HCT116 (cell line): ENCODE measurements around the gene MINDY4B. TPM values are rescaled to one million over a fixed set of nuclear protein-coding genes. Genes with fewer than 3 reads are reported as not detected.

Source experiments
- ATAC-seq: fragments of 200-7000 bp; cut with Tn5 transposase; 2 replicates; pipeline ENCODE4 v1.9.1; 2020; ENCODE audit warnings: mild to moderate bottlenecking, moderate library complexity
- BruUV-seq: library from RNA; stranded (reverse); fragments of 400-500 nt; replicated peaks from 2 replicates; lab custom pipeline; 2021; lab: Mats Ljungman, UMichigan
- CTCF ChIA-PET: fragments of 300-600 bp; sonication (Branson Sonifier 250); formaldehyde crosslinking; loops from one replicate; lab custom pipeline; 2021; ENCODE audit warnings: antibody characterized with exemption; lab: Charles Lee
- POLR2A ChIA-PET: fragments of 300-600, 350-600 bp; sonication (Branson Sonifier 250); formaldehyde crosslinking; loops from one replicate; lab custom pipeline; 2021; ENCODE audit warnings: antibody characterized with exemption; lab: Charles Lee
- RAD21 ChIA-PET, 2 experiments: fragments of 300-600 bp; sonication (Branson Sonifier 250); formaldehyde crosslinking; loops; one replicate each; lab custom pipeline; 2023; ENCODE audit warnings: low total read pairs in 2 of 2; ENCODE audit not compliant: uncharacterized antibody in 2 of 2, unreplicated experiment in 2 of 2, low non-redundant PET in 1 of 2; lab: Charles Lee
- DNase-seq: peaks from one replicate; pipeline ENCODE4 v3.0.0-alpha.2; 2010; ENCODE audit warnings: low read depth, low spot score
- H2AFZ ChIP-seq: fragments of 200-600 bp; shearing (Covaris generic), sonication (generic); 2 replicates; pipeline ENCODE4 v1.6.1; 2017; ENCODE audit warnings: low read depth, mixed run types, mixed read lengths, antibody characterized with exemption, low read length; ENCODE audit not compliant: poor library complexity, severe bottlenecking
- H3K27ac ChIP-seq: 2 replicates; pipeline ENCODE4 v1.5.1; 2012; ENCODE audit warnings: low read depth, low read length
- H3K27me3 ChIP-seq: fragments of 200-600 bp; sonication (generic); 2 replicates; pipeline ENCODE4 v1.6.1; 2016; ENCODE audit warnings: mixed run types, low read length, mixed read lengths; ENCODE audit not compliant: insufficient read depth
- H3K36me3 ChIP-seq, 2 experiments: fragments of 200-500 bp in 1 of 2; fragments of 200-600 bp in 1 of 2; sonication (Bioruptor generic) in 1 of 2; sonication (generic) in 1 of 2; 2 replicates each; pipeline versions ENCODE4 v1.5.1 to v1.6.1; 2014 to 2016; ENCODE audit warnings: low read length in 2 of 2, inconsistent platforms in 1 of 2, mixed read lengths in 1 of 2, mixed run types in 1 of 2; ENCODE audit not compliant: insufficient read depth in 2 of 2, control insufficient read depth in 1 of 2
- H3K4me1 ChIP-seq, 2 experiments: fragments of 200-600 bp in 1 of 2; sonication (generic) in 1 of 2; 2 replicates each; pipeline versions ENCODE4 v1.5.1 to v1.6.1; 2012 to 2017; ENCODE audit warnings: low read length in 2 of 2, inconsistent platforms in 1 of 2, mild to moderate bottlenecking in 1 of 2, mixed read lengths in 1 of 2, mixed run types in 1 of 2, moderate library complexity in 1 of 2; ENCODE audit not compliant: insufficient read depth in 2 of 2, control insufficient read depth in 1 of 2
- H3K4me2 ChIP-seq: fragments of 200-600 bp; sonication (generic); 2 replicates; pipeline ENCODE4 v1.6.1; 2017; ENCODE audit warnings: mixed run types, low read length, mixed read lengths
- H3K4me3 ChIP-seq, 2 experiments: fragments of 200-600 bp in 1 of 2; sonication (generic) in 1 of 2; replicated peaks in 1 of 2; 2 replicates each; pipeline ENCODE4 v1.5.1; 2011 to 2016; ENCODE audit warnings: low read length in 2 of 2, control low read depth in 1 of 2, low read depth in 1 of 2, mild to moderate bottlenecking in 1 of 2, mixed read lengths in 1 of 2, mixed run types in 1 of 2
- H3K79me2 ChIP-seq: fragments of 200-600 bp; sonication (generic); 2 replicates; pipeline ENCODE4 v1.6.1; 2017; ENCODE audit warnings: mild to moderate bottlenecking, mixed run types, low read length, moderate library complexity, mixed read lengths; ENCODE audit not compliant: insufficient read depth
- H3K9ac ChIP-seq: fragments of 200-600 bp; sonication (generic); 2 replicates; pipeline ENCODE4 v1.6.1; 2016; ENCODE audit warnings: low read length, mixed read lengths
- H3K9me2 ChIP-seq: fragments of 200-600 bp; sonication (generic), shearing (Covaris generic); 2 replicates; pipeline ENCODE4 v1.6.1; 2017; ENCODE audit warnings: mixed run types, mild to moderate bottlenecking, moderate library complexity; ENCODE audit not compliant: insufficient read depth
- H3K9me3 ChIP-seq, 2 experiments: fragments of 200-500 bp in 1 of 2; fragments of 200-600 bp in 1 of 2; sonication (Bioruptor generic) in 1 of 2; sonication (generic) in 1 of 2; 2 replicates each; pipeline ENCODE4 v1.6.1; 2014 to 2017; ENCODE audit warnings: low read length in 2 of 2, mixed read lengths in 2 of 2, inconsistent platforms in 1 of 2, low read depth in 1 of 2, mild to moderate bottlenecking in 1 of 2, mixed run types in 1 of 2, moderate library complexity in 1 of 2; ENCODE audit not compliant: control insufficient read depth in 1 of 2, insufficient read depth in 1 of 2
- H4K20me1 ChIP-seq: fragments of 200-600 bp; sonication (generic), shearing (Covaris generic); 2 replicates; pipeline ENCODE4 v1.6.1; 2017; ENCODE audit warnings: mixed run types, mild to moderate bottlenecking, moderate library complexity; ENCODE audit not compliant: insufficient read depth
- CEBPB ChIP-seq: IDR thresholded peaks from 2 replicates; pipeline ENCODE4 v1.6.1; 2012; ENCODE audit warnings: low read depth
- EZH2 ChIP-seq: fragments of 200-600 bp; sonication (generic); IDR thresholded peaks from 2 replicates; pipeline ENCODE4 v1.6.1; 2017; ENCODE audit warnings: antibody characterized with exemption, mixed run types
- EZH2phosphoT487 ChIP-seq: fragments of 200-600 bp; IDR thresholded peaks from 2 replicates; pipeline ENCODE4 v1.6.1; 2018; ENCODE audit warnings: antibody characterized with exemption, borderline replicate concordance
- JUND ChIP-seq: IDR thresholded peaks from 2 replicates; pipeline ENCODE4 v1.6.1; 2012
- POLR2A ChIP-seq: IDR thresholded peaks from 2 replicates; pipeline ENCODE4 v1.7.0; 2011; ENCODE audit warnings: borderline replicate concordance; ENCODE audit not compliant: insufficient read depth, insufficient read length; ENCODE audit errors: extremely low read depth
- POLR2AphosphoS5 ChIP-seq: IDR thresholded peaks from 2 replicates; pipeline ENCODE4 v1.6.1; 2011; ENCODE audit warnings: mild to moderate bottlenecking, low read depth, low read length, moderate library complexity
- RAD21 ChIP-seq: IDR thresholded peaks from 2 replicates; pipeline ENCODE4 v1.6.1; 2012; ENCODE audit warnings: low read depth, mild to moderate bottlenecking
- SP1 ChIP-seq: IDR thresholded peaks from 2 replicates; pipeline ENCODE4 v1.6.1; 2012; ENCODE audit warnings: low read depth
- SRF ChIP-seq: IDR thresholded peaks from 2 replicates; pipeline ENCODE4 v1.6.1; 2012; ENCODE audit warnings: low read depth
- YY1 ChIP-seq: IDR thresholded peaks from 2 replicates; pipeline ENCODE4 v1.6.1; 2011; ENCODE audit warnings: low read length, low read depth, moderate library complexity, mild to moderate bottlenecking; ENCODE audit not compliant: insufficient replicate concordance; ENCODE audit errors: extremely low read depth
- ZFX ChIP-seq: fragments of 450-650 bp; IDR thresholded peaks from 2 replicates; pipeline ENCODE4 v1.6.1; 2017
- ZNF274 ChIP-seq: fragments of 200-500 bp; sonication (Bioruptor generic); IDR thresholded peaks from 2 replicates; pipeline ENCODE4 v1.6.1; 2014; ENCODE audit warnings: mild to moderate bottlenecking, low read depth, low read length, inconsistent platforms
- intact Hi-C: fragments of 100-400 bp; cut with micrococcal nuclease; formaldehyde crosslinking; loops from 2 replicates; pipeline ENCODE4 v1.10.0; 2022
- total RNA-seq: library from RNA; stranded (reverse); gene quantifications from one replicate; pipeline ENCODE4 v1.2.1, GENCODE V29; 2021; ENCODE audit not compliant: unreplicated experiment
- TF ChIP-seq, protein P1 (sequence below), 3 experiments: fragments of 200-600 bp in 1 of 3; sonication (generic) in 1 of 3; IDR thresholded peaks in 2 of 3; conservative IDR thresholded peaks in 1 of 3; 2 replicates each; pipeline ENCODE4 v1.5.1; 2012 to 2017; ENCODE audit warnings: low read depth in 2 of 3, low read length in 2 of 3, antibody characterized with exemption in 1 of 3, borderline replicate concordance in 1 of 3, control low read depth in 1 of 3, mild to moderate bottlenecking in 1 of 3, mixed read lengths in 1 of 3, mixed run types in 1 of 3, moderate library complexity in 1 of 3; ENCODE audit not compliant: insufficient read depth in 1 of 3

Gene MINDY4B
- total RNA-seq, 1 experiment from 2014 or later, result not detected

DNA sequence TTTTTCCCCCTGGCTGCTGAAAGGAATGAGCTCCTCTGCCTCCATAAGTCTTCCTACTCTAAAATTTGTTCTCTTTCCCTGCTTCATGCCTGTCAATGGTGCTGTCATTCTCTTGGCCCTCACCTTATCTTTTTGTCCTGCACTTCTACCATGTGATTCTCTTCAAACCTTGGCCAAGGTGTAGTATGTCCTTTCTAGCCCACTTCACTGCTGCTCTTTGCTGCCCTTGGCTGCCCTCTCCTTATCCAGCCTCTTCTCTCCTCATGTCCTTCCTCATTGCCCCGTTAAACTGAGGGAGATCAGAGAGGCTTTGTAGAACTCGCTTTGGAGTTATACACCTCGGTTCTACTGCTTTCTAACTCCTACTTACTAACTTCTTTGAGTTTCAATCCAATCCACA is 19.7 kb downstream of the MINDY4B start:
- H3K36me3 ChIP-seq, result no peaks in the 10 kb centered on the region
- no peak overlapping the region for H3K9ac ChIP-seq
- H3K27ac ChIP-seq, result no peak overlapping the region
- H3K4me1 ChIP-seq, result no peaks in the 10 kb centered on the region
- ChIA-PET RAD21 (no interaction called here), POLR2A (no interaction called here), CTCF (no interaction called here)
- ATAC-seq, result no peak
- intact Hi-C loops, result no loop called here
- no peaks in the 10 kb centered on the region for H3K79me2 ChIP-seq
- H3K27me3 ChIP-seq, result peaks cover 7% of the 10 kb centered on the region; the same call in 1 of the 2 replicates
- BruUV-seq, result no TSS peak
- H3K9me2 ChIP-seq, result no peaks in the 10 kb centered on the region
- H2AFZ ChIP-seq, result no peak overlapping the region
- TF ChIP-seq YY1 (no peak), EZH2 (no peak), CEBPB (no peak), SRF (no peak), EZH2phosphoT487 (no peak), POLR2AphosphoS5 (no peak), ZFX (no peak), POLR2A (no peak), RAD21 (no peak), JUND (no peak), ZNF274 (no peak), SP1 (no peak)
- TF ChIP-seq, protein P1, sequence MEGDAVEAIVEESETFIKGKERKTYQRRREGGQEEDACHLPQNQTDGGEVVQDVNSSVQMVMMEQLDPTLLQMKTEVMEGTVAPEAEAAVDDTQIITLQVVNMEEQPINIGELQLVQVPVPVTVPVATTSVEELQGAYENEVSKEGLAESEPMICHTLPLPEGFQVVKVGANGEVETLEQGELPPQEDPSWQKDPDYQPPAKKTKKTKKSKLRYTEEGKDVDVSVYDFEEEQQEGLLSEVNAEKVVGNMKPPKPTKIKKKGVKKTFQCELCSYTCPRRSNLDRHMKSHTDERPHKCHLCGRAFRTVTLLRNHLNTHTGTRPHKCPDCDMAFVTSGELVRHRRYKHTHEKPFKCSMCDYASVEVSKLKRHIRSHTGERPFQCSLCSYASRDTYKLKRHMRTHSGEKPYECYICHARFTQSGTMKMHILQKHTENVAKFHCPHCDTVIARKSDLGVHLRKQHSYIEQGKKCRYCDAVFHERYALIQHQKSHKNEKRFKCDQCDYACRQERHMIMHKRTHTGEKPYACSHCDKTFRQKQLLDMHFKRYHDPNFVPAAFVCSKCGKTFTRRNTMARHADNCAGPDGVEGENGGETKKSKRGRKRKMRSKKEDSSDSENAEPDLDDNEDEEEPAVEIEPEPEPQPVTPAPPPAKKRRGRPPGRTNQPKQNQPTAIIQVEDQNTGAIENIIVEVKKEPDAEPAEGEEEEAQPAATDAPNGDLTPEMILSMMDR (IDR thresholded peaks at IDR 0.05 in 2 of 3, conservative IDR thresholded peaks at IDR 0.05 in 1 of 3; ENCODE audit: borderline replicate concordance in 1 of 3, insufficient read depth in 1 of 3, low read depth in 2 of 3, low read length in 2 of 3), result no peak
- no peak overlapping the region for H3K4me2 ChIP-seq
- no peaks in the 10 kb centered on the region for H3K9me3 ChIP-seq
- H4K20me1 ChIP-seq, result no peaks in the 10 kb centered on the region
- no peak overlapping the region for H3K4me3 ChIP-seq
- DNase-seq, result no peak
